CD4-positive, alpha-beta T cell treated with Interleukin-10 for 1 hour (primary cell): Measurements from ENCODE around the gene PDE2A.

Source experiments
- DNase-seq: peaks from one replicate; pipeline ENCODE4 v3.0.0-alpha.2; 2020

The PDE2A gene

DNA sequence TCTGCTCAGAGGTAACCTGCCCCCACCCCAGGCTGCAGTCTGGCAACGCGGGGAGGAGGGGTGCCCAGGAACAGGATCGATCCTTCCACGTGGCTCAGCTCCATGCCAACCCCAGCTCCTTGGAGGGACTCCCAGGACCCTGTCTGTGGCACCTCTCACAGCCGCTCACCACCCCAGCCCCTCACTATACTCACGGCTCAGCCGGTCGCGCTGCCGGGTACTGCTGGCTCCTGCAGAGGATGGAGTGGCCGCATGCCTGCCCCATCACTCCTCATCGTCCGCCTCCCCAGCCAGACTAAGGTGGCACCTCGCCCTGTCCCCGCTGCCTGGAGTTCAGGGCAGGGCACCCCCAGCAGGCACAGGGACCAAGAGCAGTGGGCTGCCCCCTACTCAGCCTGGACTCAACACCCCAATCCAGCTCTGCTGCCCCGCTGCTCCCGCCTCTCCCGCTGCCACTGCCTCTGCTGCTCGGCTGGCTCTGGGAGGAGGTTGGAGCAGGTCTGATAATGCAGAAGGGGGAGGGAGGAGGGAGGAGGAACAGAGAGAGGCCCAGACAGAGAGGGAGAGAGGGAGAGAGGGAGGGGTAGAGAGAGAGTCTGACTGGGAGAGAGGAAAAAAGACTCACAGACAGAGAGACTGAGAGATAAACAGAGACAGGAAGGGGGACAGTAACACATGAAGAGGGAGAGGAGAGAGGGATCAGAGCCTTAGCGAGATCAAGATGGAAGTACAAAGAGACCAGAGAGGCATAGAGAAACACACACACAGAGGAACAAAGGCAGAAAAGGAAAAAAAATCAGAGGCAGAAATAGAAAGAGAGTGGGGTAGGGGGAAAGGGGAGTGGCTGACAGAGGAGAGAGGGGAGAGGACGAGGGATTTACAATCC is at the start of gene PDE2A:
PDE2A (minus strand) TSS at position 480 of the 886 bp plus-strand sequence; CDS start at position 265, 215 bp downstream.
- no peak for DNase-seq

DNA sequence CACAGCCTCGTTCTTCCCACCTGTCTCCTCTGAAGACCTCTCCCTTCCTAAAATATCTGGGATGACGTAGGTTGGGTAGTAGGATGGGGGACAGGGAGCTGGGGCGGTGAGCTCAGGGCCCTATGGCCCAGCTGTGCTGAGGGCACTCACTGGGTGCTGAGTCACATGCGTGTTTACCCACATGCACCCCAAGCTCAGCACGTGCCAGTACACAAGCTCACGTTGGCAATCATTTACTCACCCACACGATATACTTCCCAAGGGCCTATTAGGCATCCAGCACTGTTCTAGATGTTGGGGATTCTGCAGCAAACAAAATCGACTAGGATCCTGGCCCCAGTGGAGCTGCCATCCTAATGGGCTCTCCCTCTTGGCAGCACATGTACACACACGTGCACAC is 49.3 kb upstream of the PDE2A start:
- no peak for DNase-seq

DNA sequence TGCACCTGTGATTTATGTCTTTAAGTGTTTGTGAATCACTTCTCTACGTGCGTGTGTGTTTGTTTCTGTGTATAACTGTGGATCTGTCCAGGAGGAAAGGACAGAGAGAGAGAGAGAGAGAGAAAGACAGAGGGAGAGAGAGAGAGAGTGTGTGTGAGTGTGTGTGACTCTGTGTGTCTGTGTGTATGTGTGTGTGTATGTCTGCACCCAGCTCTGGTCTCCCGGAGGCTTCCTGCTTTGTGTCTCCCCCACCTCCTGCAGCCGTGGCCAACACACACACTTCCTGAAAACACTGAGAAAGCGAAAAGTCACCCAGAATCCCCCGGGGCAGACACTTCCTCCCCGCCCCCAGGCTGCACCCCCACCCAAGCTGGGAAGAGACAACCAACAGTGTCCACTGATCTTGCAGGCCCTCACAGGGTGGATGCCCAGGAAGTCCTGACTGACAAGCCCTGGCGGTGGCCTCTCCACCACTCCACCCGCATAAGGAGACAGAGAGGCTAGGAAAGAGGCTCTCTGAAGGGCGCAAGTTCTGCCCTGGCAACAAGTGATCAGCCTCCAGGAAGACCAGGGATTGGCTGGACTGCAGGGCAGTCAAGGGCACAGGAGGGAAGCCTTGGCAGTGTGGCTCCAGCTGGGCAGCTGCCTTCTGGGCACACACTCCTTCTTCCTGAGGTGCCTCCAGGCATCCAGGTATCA is 48.0 kb upstream of the PDE2A start:
- peak; percentile 90 for DNase-seq

DNA sequence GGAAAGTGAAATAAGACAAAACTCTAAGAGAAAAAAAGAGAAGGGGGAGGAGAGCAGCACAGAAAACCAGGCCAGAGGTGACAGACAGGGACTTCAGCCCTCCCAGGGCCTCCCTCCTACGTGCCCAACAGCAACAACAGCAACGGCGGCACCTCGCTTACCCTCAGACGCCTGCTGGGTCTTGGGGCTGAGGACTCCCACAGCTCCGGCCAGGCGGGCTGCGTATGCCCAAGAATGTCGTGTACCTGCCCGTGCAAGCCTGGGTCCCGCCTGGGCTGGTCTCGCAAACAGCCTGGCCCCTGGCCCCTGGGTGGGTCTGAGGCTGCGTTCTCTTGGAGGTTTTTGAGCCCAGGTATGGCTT is 47.4 kb upstream of the PDE2A start:
- peak; percentile 50 for DNase-seq

DNA sequence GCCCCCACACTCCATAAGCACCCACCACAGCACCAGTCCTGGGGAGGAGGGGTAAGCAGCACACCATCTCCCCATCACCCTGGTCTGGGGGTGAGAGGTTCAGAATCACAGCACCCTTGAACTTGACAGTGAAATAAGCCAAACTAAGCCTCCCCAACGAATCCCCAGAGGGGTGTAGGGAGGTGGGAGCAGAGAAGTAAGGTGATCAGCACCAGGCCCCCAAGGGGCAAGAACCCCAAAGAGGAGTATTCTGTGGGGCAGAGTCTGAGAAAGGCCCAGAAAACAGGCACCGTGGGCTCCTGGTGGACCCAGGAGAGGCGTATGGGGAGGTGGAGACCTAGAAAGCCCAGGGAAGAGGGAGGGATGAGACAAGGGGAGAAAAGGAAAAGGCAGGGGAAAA is 47.1 kb upstream of the PDE2A start:
- no peak for DNase-seq

DNA sequence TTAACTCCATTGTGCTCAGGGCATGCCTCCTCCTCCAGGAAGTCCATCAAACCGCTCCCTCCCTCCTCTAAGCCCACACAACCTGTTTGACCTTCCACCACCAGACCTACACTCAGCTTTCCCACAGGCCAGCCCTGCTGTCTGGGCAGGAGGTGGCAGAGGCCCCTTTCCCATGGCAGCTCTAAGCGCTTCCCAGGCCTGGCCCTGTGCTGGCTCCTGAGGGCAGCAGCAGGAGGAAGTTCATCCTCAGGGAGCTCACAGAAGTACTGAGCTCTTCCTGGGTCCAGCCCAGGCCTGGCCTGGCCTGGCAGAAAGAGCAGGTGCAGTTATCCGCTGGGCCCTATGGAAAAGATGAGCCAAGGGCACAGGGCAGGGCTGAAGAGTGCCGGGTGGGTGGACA is 46.6 kb upstream of the PDE2A start:
- DNase-seq = no peak

DNA sequence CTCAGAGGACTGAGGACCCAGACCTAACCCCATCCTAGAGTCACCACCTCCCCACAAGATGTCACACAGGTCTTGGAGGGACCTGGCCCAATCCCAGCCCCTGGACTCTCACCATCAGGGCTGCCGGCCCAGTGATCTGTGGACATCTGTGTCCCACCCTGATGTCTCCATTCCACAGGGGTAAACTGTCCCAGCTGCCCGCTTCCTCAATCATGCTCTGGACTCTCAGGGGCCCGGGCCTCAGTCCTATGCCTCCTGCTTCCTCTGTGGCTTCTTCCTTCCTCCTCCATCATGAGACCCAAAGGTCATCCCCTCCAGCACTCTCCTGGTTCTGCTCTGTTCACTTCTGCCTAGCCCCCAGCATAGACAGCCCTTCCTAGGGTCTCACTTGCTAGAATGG is 45.8 kb upstream of the PDE2A start:
- DNase-seq = no peak

DNA sequence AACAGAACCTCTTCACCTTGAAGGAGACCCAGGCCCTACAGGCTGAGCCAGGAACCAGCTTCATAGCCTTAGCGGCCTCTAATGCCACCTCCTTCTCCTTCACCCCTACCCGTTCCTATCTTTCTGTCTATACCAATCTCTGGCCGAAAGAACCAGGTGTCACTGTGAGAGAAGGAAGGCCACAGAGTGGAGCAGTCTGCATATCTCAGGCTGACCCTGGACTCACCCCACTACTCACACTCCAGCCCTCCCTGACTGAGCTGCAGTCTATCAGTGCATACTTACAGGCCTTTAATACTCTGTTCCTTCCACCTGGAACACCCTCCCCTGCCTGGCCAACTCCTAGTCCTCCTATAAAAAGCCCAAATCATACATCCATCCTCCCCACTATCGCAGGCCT is 45.3 kb upstream of the PDE2A start:
- DNase-seq = no peak

DNA sequence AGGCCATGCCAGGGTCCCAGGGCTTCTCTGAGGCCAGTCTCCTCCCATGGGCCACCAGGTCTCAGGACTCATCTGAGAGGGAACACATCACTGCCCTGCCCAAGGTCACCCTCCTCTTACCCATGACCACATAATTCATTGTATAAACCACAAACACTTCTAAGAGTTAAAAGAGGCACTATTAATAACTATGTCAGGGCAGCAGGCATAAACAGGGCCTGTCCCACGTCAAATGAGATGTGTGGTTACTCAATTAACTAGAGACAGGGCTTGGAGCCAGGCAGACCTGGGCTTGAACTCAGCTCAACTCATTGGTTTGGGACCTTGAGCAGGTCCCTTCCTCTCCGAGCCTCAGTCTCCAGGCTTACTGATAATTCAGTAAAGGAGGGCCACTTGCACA is 44.9 kb upstream of the PDE2A start:
- DNase-seq = no peak

DNA sequence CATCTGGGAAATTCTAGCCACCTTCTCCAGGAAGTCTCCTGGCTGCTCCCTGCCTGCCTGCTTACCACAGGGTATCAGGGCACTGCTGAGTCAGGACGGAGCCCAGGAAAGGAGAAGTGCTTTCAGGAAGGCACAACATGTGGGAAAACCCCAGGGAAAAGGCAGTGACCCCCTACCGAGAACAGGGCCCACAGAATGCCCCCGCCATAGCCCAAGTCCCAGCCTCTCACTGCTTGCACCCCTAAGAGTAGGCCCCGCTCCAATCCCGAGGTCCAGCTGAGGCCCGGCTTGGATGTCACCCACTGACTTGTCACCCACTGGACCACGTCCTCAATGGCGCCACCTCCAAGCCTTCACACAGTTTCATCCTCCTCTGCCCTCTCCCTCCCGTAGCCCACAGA is 43.9 kb upstream of the PDE2A start:
- no peak for DNase-seq

DNA sequence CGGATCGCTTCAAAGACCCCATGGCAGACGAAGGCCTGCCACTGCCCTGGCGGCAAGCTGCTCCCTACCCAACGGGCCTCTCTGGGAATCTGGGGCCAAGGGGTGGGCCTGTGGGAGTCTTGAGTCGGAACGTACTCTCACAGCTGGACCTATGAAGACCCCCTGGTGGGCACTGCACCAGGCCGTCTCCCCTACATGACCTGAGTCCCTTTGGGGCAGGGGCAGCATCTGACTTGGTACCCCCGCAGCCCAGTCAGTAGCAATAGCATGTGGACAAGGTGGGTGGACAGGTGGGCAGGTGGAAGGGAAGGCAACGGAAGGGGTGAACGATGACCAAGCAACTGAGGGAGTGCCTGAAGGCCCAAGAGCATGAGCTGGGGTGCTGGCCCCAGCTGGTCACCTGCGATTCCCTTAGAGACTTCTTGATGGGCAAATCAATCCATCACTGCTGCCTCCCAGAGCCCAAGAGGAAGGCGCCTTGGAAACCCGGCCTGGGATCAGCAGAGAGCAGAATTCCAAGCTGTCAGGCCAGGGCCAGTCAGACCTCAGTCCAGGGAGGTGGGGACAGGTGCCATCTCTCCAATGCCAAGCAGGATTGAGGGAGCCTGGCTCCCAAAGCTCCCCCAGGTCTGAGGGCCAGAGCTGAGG is 42.7 kb upstream of the PDE2A start:
- DNase-seq = no peak

DNA sequence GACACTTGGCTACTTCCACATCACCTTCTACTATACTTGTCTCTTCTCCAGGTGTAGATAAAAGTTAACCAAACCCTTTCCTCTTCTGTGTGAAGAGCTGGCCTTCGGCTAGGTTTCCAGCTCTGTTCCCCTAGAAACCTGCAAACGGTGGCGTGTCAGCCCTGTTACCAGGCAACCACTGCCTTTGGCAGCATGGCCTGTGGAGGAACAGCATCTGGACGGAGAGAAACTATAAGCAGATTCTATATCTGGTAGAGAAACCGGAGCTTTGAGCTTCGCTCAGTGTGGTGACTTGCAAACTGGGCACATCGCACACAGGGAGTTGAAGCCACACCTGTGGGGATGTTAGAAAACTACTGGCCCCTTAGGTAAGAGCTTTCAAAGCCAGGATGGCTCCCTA is 42.1 kb upstream of the PDE2A start:
- no peak for DNase-seq

DNA sequence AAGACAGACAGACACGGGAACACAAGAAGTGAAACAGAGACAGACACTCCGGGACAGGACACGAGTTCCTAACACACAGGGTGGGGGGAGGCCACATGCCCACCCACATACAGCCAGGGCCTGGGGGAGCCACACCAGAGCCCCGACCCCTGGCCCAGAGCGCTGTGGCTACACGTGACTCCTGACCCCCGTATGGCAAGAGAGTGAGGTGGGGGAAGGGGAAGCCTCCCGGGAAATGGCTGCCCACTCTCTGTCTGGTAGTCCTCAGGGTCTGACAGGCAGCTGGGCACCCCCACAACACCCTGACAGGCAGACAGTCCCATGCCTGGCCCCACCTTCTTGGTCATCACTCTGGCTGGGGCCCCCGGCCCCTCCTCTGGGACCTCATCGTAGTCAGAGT is 38.6 kb upstream of the PDE2A start:
- no peak for DNase-seq

DNA sequence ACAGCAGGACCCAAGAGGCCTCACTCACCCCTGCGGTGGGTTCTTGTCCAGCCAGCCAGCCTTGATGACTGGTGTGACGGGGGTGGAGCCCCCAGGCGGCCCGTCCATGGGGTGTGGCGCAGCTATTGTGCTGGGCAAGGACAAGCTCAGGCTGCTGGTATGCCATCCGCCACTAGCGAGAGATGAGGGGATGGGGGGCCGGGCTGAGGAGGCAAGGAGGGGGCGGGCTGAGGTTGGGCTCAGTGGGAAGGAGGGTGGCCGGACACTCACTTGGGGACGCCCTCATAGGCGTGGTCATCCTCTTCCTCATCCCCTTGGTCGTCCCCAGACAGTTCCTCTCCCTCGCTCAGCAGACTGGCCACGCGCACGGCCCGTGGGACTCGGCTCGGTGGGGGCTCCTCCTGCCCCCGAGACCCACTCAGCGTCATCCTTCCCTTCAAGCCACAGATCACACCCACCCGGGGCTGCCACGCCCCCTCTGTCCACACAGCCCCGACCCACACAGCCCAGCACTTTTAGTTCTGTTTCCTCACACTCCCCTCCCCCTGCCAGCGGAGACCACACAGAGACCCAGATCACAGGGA is 38.0 kb upstream of the PDE2A start:
- no peak for DNase-seq

DNA sequence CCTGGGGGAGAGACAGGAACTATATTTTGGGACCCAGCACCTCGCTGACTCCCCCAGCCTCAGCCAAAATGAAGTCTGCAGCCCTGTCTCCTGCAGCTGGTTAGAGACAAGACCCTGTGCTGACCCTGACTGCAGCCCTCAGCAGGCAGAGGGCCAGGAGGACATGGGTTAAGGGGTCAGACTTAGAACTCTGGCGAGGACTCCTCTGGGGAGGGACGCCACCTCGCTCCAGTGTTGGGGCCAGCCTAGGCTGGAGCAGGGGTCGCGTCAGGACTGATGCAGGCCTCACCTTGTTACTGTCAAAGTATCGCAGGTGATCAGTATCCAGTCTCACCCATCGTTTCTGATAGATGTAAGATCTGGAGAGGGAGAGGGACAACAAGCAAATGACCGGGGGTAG is 36.9 kb upstream of the PDE2A start:
- no peak for DNase-seq

DNA sequence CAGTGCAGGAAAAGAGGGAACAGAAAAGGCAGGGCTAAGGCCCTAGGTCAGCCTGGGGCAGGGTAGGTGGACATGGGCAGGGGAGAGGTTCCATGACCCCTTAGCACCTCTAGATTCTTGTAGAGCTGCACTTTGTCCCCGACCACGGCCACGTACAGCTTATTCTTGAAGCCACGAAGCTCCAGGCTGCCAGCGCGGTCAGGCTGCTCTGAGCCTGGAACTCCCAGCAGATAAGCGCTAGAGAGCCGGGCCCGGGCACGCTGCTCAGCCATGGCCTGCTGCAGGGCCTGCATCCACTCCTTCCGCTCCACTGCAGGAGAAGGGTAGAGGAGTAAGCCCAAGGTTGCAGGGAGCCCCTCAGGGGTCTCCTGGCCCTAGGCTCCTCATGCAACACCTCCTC is 36.1 kb upstream of the PDE2A start:
- no peak for DNase-seq

DNA sequence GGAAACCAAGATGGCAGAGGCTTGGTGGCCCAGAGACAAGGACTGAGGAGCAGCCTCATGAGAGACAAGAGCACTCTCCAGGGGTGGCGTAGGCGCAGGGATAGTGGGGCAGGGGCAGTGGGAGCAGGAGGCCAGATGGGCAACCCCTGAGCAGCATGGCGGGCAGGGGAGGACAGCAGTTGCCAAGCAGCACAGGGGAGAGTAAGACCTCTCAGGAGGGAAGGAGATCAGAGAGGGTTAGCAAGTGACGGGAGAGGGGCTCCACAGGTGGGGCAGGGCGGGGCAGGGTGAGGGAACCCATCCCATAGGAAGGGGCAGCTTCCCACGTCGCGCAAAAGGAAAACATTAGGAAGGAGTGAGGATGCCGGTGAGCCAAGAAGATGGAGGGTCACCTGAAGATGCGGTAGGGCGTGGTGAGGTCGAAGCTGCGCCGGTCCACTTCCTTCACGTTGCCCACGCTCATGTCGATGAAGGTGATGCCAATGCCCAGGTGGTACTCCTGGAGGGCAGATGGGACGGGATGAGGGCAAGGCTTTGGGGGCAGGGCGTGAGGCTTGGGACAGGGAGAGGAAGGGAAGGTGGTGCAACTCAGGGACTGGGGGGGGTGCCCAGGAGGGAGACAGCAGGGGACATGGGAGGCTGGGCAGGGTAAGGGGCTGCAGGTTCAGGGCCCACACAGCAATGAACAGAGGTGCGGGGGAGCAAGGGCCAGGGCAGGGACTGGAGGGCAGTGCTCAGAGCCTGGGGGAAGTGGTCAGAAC is 35.4 kb upstream of the PDE2A start:
- DNase-seq = no peak

DNA sequence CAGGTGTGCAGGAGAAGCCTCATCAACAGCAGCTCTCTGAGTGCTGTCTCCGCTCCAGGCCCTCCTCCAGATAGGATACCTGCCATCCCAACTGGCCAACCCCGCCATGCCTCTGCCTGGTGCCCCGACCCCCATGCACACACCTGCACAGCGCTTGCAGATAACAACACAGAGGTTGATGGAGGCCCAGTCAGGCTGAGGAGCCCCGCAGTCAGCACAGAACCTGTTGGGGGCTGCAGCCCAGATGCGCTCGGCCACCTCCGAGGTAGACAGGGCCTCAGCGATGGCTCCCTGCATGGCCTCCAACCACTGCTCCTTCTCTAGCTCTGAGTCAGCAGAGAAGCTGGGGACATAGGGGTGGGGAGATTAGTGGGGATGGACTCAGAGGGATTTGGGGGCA is 32.8 kb upstream of the PDE2A start:
- no peak for DNase-seq

DNA sequence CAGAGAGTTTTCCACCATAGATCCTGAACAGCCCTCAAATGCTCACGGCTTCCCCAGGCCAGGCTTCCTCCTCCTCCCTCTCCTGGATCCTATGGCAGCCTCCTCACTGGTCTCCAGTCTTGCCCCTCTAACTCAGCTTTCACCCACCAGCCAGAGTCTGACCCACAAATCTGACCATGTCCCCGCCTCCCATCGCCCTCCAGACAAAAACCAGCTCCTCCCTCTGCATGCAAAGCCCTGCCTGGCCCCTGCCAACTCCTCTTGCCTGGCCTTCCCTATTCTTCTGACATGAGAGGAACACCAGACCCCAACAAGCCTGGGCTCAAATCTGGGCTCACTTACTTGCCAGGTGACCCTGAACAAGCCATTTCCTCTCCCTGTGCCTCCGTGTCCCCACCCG is 32.4 kb upstream of the PDE2A start:
- no peak for DNase-seq

DNA sequence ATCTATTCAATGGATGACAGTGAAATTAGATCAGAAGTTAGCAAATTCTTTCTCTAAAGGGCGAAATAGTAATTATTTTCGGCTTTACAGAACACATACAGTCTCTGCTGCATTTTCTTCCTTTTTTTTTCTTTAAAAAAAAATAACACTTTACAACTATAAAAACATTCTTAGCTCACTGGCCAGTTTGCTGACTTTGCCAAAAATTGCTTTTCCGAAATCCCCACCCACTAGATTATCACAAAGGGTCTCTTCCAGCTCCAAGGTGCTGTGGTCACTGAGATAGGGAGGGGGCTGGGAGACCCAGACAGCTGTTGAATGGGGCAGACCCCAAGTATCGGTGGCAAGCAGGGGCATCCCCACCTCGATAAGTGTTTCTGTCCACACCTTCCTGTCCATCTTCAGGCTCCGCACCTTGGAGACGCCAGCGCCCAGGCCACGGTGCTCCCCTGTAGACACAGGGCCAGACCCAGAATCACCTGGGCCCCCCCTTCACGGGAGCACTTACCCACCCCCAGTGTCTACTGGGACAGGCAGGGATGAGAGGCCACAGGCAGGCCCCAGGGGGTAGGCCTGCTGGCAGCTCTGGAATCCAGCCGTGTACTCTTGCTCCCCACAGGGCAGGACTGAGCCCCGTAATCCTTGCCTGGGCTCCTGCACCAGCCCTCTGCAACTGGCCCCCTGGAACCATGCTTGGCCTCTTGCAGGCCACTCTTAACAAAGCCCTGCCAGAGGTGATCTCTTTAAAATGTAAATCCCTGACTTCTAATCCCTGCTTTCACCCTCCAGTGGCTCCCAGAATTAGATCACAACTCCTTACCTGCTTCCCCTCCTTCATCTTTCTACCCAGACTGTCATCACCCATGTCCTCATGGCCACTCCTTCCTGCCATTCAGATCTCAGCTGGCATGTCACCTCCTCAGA is 31.5 kb upstream of the PDE2A start:
- no peak for DNase-seq

DNA sequence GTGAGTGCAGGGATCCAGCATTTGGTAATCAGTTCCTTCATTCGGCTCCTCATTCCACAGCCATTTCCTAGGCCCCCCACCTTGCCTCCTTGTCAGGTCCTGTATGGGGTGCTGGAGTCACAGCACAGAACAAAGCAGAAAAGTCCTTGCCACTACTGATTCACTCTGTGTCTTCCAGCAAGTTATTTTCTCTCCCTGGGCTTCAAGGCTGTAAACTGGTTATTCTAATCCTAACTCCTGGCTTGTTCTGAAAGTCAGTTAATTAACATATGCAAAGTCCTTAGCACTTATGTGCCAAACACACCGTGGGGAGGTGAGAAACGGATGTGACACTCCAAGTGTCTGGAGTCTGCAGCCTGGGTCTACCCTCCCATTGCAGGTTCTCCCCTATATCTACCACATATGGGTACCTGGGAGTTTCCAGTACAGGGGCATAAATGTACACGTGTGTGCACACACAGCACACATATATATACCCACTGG is 30.6 kb upstream of the PDE2A start:
- DNase-seq = no peak
